ENCODE results near the gene PFN3.

PFN3 gene

DNA sequence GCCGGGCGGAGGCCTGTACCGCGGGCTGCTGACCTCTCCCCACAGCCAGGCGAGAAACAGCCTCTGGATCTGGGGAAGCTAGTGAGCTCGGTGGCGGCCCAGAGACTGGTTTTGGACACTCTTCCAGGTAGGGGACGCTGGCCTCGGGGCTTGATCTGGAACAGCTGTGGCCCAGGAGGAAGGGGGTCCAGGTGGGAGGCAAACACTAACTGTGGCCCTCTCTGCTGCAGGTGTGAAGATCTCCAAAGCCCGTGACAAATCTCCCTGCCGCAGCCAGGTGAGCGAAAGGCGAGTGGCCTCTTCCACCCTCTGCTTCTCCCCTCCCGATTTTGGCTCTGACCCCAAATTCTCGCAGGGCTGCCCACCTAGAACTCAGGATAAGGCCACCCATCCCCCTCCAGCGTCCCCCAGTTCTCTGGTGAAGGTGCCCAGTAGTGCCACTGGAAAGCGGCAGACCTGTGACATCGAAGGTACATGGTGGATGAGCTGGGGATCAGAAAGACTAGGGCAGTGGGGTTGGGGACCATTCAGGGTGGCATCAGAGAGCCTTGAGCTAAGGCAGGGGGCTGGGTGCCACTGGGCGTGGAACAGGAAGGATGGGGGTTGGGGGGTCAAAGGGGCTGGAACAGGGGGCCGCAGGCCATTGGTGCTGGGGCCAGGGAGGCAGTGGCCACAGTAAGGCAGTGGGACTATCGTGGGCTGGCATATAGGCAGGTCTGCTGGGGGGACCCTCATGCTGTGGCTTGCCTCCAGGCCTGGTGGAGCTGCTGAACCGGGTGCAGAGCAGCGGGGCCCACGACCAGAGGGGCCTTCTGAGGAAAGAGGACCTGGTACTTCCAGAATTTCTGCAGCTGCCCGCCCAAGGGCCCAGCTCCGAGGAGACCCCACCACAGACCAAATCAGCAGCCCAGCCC, 29.1 kb downstream of the PFN3 start:
- CTCF ChIA-PET, result interaction anchor here (0.5 to 6.7 kb wide), 19 partner anchors 11 to 420 kb away, joined by 3 to 76 read pairs (median 4); partner anchors contain the start of genes GRK6, LMAN2 and SLC34A1
- TF ChIP-seq, protein P1, sequence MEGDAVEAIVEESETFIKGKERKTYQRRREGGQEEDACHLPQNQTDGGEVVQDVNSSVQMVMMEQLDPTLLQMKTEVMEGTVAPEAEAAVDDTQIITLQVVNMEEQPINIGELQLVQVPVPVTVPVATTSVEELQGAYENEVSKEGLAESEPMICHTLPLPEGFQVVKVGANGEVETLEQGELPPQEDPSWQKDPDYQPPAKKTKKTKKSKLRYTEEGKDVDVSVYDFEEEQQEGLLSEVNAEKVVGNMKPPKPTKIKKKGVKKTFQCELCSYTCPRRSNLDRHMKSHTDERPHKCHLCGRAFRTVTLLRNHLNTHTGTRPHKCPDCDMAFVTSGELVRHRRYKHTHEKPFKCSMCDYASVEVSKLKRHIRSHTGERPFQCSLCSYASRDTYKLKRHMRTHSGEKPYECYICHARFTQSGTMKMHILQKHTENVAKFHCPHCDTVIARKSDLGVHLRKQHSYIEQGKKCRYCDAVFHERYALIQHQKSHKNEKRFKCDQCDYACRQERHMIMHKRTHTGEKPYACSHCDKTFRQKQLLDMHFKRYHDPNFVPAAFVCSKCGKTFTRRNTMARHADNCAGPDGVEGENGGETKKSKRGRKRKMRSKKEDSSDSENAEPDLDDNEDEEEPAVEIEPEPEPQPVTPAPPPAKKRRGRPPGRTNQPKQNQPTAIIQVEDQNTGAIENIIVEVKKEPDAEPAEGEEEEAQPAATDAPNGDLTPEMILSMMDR (conservative IDR thresholded peaks at IDR 0.05; ENCODE audit: low read depth), result no peak
- H3K27ac ChIP-seq, result peak overlapping the region; percentile 89
- POLR2A ChIA-PET (ENCODE audit: low non-redundant PET), result interaction anchor here (2.7 kb wide), 1 partner anchor 18 kb away, joined by 15 read pairs; no protein-coding TSS in a partner anchor
- no peak for DNase-seq (ENCODE audit: low spot score)

- TF ChIP-seq, protein P1 (conservative IDR thresholded peaks at IDR 0.05; ENCODE audit: low read depth), result peak; percentile 87
- ChIA-PET CTCF (interaction anchor here (0.6 to 6.7 kb wide), 18 partner anchors 9 to 201 kb away, joined by 3 to 76 read pairs (median 4); partner anchors contain the start of genes F12, GRK6 and LMAN2), POLR2A (ENCODE audit: low non-redundant PET) (interaction anchor here (0.5 to 2.7 kb wide), 4 partner anchors 19 to 369 kb away, joined by 3 to 15 read pairs (median 3); no protein-coding TSS in a partner anchor)
- peak; percentile 96 for DNase-seq (ENCODE audit: low spot score)
- peak overlapping the region; percentile 89 for H3K27ac ChIP-seq
These were observed 29.9 kb downstream of the PFN3 start for GRCh38 chr5:177370488-177371119.

DNA sequence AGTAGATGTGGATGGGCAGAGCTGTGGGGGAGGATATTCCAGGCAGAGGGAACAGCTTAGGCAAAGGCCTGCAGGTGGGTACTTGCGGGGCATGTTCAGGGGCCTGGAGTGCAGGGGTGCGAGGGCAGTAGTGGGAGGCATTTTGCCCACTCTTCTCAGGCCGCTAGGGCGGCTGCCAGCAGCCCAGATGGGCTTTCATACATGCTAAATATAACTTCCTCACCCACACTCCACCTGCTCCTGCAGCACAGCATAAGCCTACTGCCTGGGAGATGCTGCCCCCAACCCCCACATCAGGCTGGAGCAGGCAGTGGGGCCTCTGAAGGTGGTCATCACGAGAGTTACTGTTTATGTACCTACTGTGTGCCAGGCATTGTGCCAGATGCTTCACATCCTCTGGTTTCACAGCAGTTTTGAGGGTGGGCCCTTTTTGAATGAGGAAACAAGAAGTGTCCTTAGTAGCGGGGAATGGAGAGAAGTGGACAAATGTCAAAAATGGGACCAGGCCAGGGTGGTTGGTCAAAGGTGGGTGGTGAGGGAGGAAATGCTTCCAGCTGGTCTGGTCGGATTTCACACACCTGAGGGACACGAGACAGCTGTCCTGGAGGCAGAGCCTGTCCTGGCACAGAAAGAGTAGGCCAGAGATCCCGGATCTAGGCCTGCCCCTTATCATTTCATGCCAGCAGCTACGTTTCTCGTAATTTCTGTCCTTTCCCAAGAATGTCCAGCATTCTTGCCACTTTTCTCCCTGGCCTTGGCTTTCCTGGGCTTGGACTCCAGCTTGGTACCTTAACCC, 30.6 kb downstream of the PFN3 start:
- TF ChIP-seq, protein P1 (conservative IDR thresholded peaks at IDR 0.05; ENCODE audit: low read depth), result no peak
- H3K27ac ChIP-seq, result peak overlapping the region; percentile 89
- ChIA-PET CTCF (interaction anchor here (0.6 to 6.7 kb wide), 22 partner anchors 9 to 211 kb away, joined by 3 to 76 read pairs (median 4); partner anchors contain the start of genes F12, GRK6 and LMAN2), POLR2A (ENCODE audit: low non-redundant PET) (interaction anchor here (0.5 to 2.7 kb wide), 4 partner anchors 20 to 368 kb away, joined by 3 to 15 read pairs (median 3); no protein-coding TSS in a partner anchor)
- no peak for DNase-seq (ENCODE audit: low spot score)

DNA sequence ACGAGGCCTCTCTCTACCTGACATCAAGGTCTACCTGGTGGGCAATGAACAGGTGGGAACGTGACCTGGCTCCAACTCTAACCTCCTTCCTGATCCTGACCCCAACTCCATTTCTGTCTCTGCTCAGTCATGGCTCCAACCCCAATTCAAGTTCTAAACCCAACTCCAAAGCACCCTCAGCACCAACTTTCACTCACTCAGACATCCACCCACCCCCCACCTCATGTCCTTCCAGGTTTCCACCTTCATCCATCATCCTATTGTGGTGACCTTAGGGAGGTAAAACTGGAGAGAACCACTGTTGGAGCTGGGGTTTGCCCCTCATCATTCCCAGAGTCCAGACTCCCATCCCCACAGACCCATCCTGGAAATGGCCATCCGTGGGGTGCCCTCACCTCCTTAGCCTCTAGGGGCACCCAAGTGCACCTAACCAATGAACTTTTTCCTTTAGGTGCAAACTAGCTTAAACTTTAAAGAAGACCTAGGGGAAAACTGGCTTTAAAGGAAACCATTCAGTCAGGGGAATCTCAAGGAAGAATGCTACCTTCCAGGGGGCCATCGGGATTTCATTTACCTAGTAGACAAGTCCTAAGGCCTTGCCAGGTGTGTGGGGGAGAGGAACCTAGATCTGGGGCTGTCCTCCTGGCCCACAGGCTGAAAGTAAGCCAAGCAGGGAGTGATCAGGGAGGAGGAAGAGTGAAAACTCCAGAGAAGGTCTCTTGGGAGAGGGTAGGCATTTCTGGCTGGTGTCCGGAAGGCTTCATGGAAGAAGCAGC, 31.4 kb downstream of the PFN3 start:
- peak; percentile 74 for DNase-seq (ENCODE audit: low spot score)
- TF ChIP-seq, protein P1 (conservative IDR thresholded peaks at IDR 0.05; ENCODE audit: low read depth), result peak; percentile 90
- peak overlapping the region; percentile 89 for H3K27ac ChIP-seq
- ChIA-PET CTCF (interaction anchor here (0.6 to 6.7 kb wide), 11 partner anchors 8 to 211 kb away, joined by 3 to 76 read pairs (median 7); partner anchors contain the start of gene LMAN2), POLR2A (ENCODE audit: low non-redundant PET) (no interaction called here)

- TF ChIP-seq, protein P1 (conservative IDR thresholded peaks at IDR 0.05; ENCODE audit: low read depth), result no peak
- ChIA-PET CTCF (interaction anchor here (0.7 to 6.7 kb wide), 9 partner anchors 8 to 190 kb away, joined by 3 to 76 read pairs (median 7); partner anchors contain the start of gene LMAN2), POLR2A (ENCODE audit: low non-redundant PET) (no interaction called here)
These were observed 32.2 kb downstream of the PFN3 start for GRCh38 chr5:177367981-177368868.

More at GRCh38 chr5:177367981-177368868, 32.2 kb downstream of the PFN3 start:
- DNase-seq (ENCODE audit: low spot score), result no peak
- H3K27ac ChIP-seq, result peak overlapping the region; percentile 89
